ENCODE data around the gene ZBTB17. TPM values are rescaled to one million over a fixed set of nuclear protein-coding genes. Genes with fewer than 3 reads are reported as not detected.

The ZBTB17 gene
- total RNA-seq = 46.2 and 69.1 TPM in 2 replicates

GRCh38 chr1:15975805-15976680 lies at the start of gene ZBTB17:
ZBTB17 (minus strand) TSS chr1:15976101; CDS start chr1:15948495, 27,606 bp downstream.

GRCh38 chr1:16021681-16022080 lies 45.8 kb upstream of the ZBTB17 start, which contains the start of gene CLCNKA:
CLCNKA (plus strand) TSS chr1:16022036; CDS start chr1:16022620, 584 bp downstream.

GRCh38 chr1:16017461-16018303 lies 41.8 kb upstream of the ZBTB17 start, which contains the start of gene HSPB7:
HSPB7 (minus strand) TSS chr1:16018043; CDS start chr1:16017963, 80 bp downstream.

Other genes with a start within 250 kb of the ZBTB17 start
- 0.16 and 0.52 TPM in 2 replicates for gene SLC25A34, start 239.8 kb downstream of the ZBTB17 start, total RNA-seq
- gene TMEM82, start 233.6 kb downstream of the ZBTB17 start, total RNA-seq = not detected in 2 replicates
- 10.7 and 11.8 TPM in 2 replicates for gene FBLIM1, start 217.3 kb downstream of the ZBTB17 start, total RNA-seq
- gene UQCRHL, start 168.5 kb downstream of the ZBTB17 start, total RNA-seq = 14.8 and 15.3 TPM in 2 replicates
- 6.8 and 8.6 TPM in 2 replicates for gene SPEN, start 128.4 kb downstream of the ZBTB17 start, total RNA-seq
- not detected in 2 replicates for gene SRARP, start 28.1 kb upstream of the ZBTB17 start, total RNA-seq
- gene HSPB7, start 41.9 kb upstream of the ZBTB17 start, total RNA-seq = 0.47 and 2.9 TPM in 2 replicates
- gene CLCNKA, start 45.9 kb upstream of the ZBTB17 start, total RNA-seq = not detected in 2 replicates
- 0.17 TPM in 1 of 2 replicates, not detected in the other for gene CLCNKB, start 67.7 kb upstream of the ZBTB17 start, total RNA-seq
- gene FAM131C, start 97.5 kb upstream of the ZBTB17 start, total RNA-seq = not detected in 2 replicates
- gene EPHA2, start 180.0 kb upstream of the ZBTB17 start, total RNA-seq = 2.9 and 7.9 TPM in 2 replicates
- gene ARHGEF19, start 236.6 kb upstream of the ZBTB17 start, total RNA-seq = 1.6 and 2.0 TPM in 2 replicates

Measured in bronchial smooth muscle cell (primary cell).